CD4-positive, alpha-beta T cell (primary cell): ENCODE results near the gene L3MBTL1. TPM values are rescaled to one million over a fixed set of nuclear protein-coding genes. Genes with fewer than 3 reads are reported as not detected.

Experiments used
- ATAC-seq: fragments of 200-7000 bp; cut with Tn5 transposase; one replicate; pipeline ENCODE4 v1.10.0; 2022; ENCODE audit warnings: mild to moderate bottlenecking; ENCODE audit not compliant: poor library complexity
- CTCF ChIA-PET: fragments of 350-600 bp; sonication (Branson Sonifier 250); formaldehyde crosslinking; loops from one replicate; lab custom pipeline; 2021; ENCODE audit warnings: antibody characterized with exemption, inconsistent platforms; lab: Charles Lee
- POLR2A ChIA-PET: fragments of 350-600 bp; sonication (Branson Sonifier 250); formaldehyde crosslinking; loops from one replicate; lab custom pipeline; 2021; ENCODE audit warnings: antibody characterized with exemption, inconsistent platforms; lab: Charles Lee
- DNase-seq, 14 experiments: peaks; one replicate each; pipeline ENCODE4 v3.0.0-alpha.2; 2013 to 2020; ENCODE audit warnings: mixed read lengths in 2 of 14
- H3K27ac ChIP-seq, 2 donors: one replicate each; pipeline versions ENCODE4 v1.5.1 to v1.7.0; 2013; ENCODE audit warnings: low read length in 2 of 2, low read depth in 1 of 2, mild to moderate bottlenecking in 1 of 2
- H3K27me3 ChIP-seq, 2 experiments: 1 replicate in 1 of 2; 2 replicates in 1 of 2; pipeline versions ENCODE4 v1.6.1 to v1.7.0; 2013; ENCODE audit warnings: low read length in 2 of 2, control low read depth in 1 of 2, mild to moderate bottlenecking in 1 of 2, moderate library complexity in 1 of 2; ENCODE audit not compliant: insufficient read depth in 2 of 2, control insufficient read depth in 1 of 2
- H3K36me3 ChIP-seq: one replicate; pipeline ENCODE4 v1.6.1; 2013; ENCODE audit warnings: low read length, control low read depth; ENCODE audit not compliant: insufficient read depth
- H3K4me1 ChIP-seq: one replicate; pipeline ENCODE4 v1.6.1; 2013; ENCODE audit warnings: low read length, control low read depth; ENCODE audit not compliant: insufficient read depth
- H3K4me3 ChIP-seq: one replicate; pipeline ENCODE4 v1.5.1; 2013; ENCODE audit warnings: mild to moderate bottlenecking, low read length, moderate library complexity
- H3K9me3 ChIP-seq, 2 experiments: 1 replicate in 1 of 2; 2 replicates in 1 of 2; pipeline versions ENCODE4 v1.6.1 to v1.7.0; 2013; ENCODE audit warnings: low read length in 2 of 2, mild to moderate bottlenecking in 2 of 2, control low read depth in 1 of 2, moderate library complexity in 1 of 2; ENCODE audit not compliant: control insufficient read depth in 1 of 2, insufficient read depth in 1 of 2
- H3K27ac Mint-ChIP-seq: one replicate; pipeline ENCODE4 v1.8.0; 2020; ENCODE audit warnings: mixed read lengths
- H3K27me3 Mint-ChIP-seq: one replicate; pipeline ENCODE4 v1.8.0; 2021; ENCODE audit warnings: mixed read lengths
- H3K36me3 Mint-ChIP-seq: one replicate; pipeline ENCODE4 v1.8.0; 2021; ENCODE audit warnings: low read depth, mixed read lengths
- H3K4me1 Mint-ChIP-seq: one replicate; pipeline ENCODE4 v1.8.0; 2021; ENCODE audit warnings: low read depth, mixed read lengths
- H3K4me3 Mint-ChIP-seq: one replicate; pipeline ENCODE4 v1.8.0; 2020; ENCODE audit warnings: mild to moderate bottlenecking, mixed read lengths
- H3K9me3 Mint-ChIP-seq: one replicate; pipeline ENCODE4 v1.8.0; 2020; ENCODE audit warnings: mixed read lengths
- CTCF ChIP-seq: fragments of 200-600 bp; IDR thresholded peaks from one replicate; pipeline ENCODE4 v1.8.0; 2022; ENCODE audit warnings: antibody characterized with exemption, mild to moderate bottlenecking
- intact Hi-C, 2 experiments: fragments of 100-400 bp; cut with DNase I in 1 of 2; cut with micrococcal nuclease in 1 of 2; formaldehyde crosslinking; loops; one replicate each; pipeline versions ENCODE4 v1.15.1 to v1.9.0; 2023 to 2025; cut with DNase I, micrococcal nuclease
- total RNA-seq, 174 experiments: library from RNA in 2 of 174; stranded (reverse) in 2 of 174; gene quantifications; one replicate each; pipeline ENCODE4 v1.2.3 and lab custom pipeline; 2021 to 2026

The L3MBTL1 gene
- total RNA-seq, 2 experiments from 2014 or later: 10.2 to 10.5 TPM

- Mint-ChIP-seq H3K27me3 (no peaks in the 10 kb centered on the region), H3K27ac (no peak overlapping the region), H3K4me3 (no peak overlapping the region), H3K9me3 (peaks cover 3% of the 10 kb centered on the region), H3K4me1 (no peaks in the 10 kb centered on the region), H3K36me3 (peaks cover 17% of the 10 kb centered on the region)
- CTCF ChIA-PET: no interaction called here
- DNase-seq (no peak), ATAC-seq (no peak)
- TF ChIP-seq CTCF: no peak
- intact Hi-C loops: no loop called here
- Histone ChIP-seq H3K4me1 (no peaks in the 10 kb centered on the region), H3K9me3 (no peaks in the 10 kb centered on the region), H3K27ac (no peak overlapping the region), H3K4me3 (no peak overlapping the region), H3K36me3 (no peaks in the 10 kb centered on the region), H3K27me3 (no peaks in the 10 kb centered on the region)
- POLR2A ChIA-PET: interaction anchor here (0.6 kb wide), 1 partner anchor 218 kb away, joined by 3 read pairs; no protein-coding TSS in a partner anchor
Observed at GRCh38 chr20:43550456-43550855, 43.0 kb downstream of the L3MBTL1 start.

GRCh38 chr20:43554369-43554768 lies 46.9 kb downstream of the L3MBTL1 start:
- Histone ChIP-seq H3K4me1 (no peaks in the 10 kb centered on the region), H3K27ac (no peak overlapping the region), H3K36me3 (no peaks in the 10 kb centered on the region), H3K9me3 (no peaks in the 10 kb centered on the region), H3K27me3 (no peaks in the 10 kb centered on the region), H3K4me3 (no peak overlapping the region)
- no peaks in the 10 kb centered on the region for H3K36me3 Mint-ChIP-seq
- H3K9me3 Mint-ChIP-seq: no peaks in the 10 kb centered on the region
- no peaks in the 10 kb centered on the region for H3K4me1 Mint-ChIP-seq
- ATAC-seq: no peak
- no peak overlapping the region for H3K27ac Mint-ChIP-seq
- no peak overlapping the region for H3K4me3 Mint-ChIP-seq
- DNase-seq: no peak
- intact Hi-C loops: no loop called here
- POLR2A ChIA-PET: no interaction called here
- no peaks in the 10 kb centered on the region for H3K27me3 Mint-ChIP-seq
- TF ChIP-seq CTCF: no peak
- CTCF ChIA-PET: no interaction called here

- ATAC-seq (no peak), DNase-seq (no peak)
- H3K36me3 ChIP-seq: no peaks in the 10 kb centered on the region
- Mint-ChIP-seq H3K27me3 (no peaks in the 10 kb centered on the region), H3K9me3 (no peaks in the 10 kb centered on the region), H3K36me3 (no peaks in the 10 kb centered on the region), H3K4me3 (no peak within 1 kb of the TSS), H3K27ac (no peak within 1 kb of the TSS), H3K4me1 (no peaks in the 10 kb centered on the region)
- H3K4me3 ChIP-seq: no peak within 1 kb of the TSS
- no peaks in the 10 kb centered on the region for H3K9me3 ChIP-seq
- H3K27ac ChIP-seq: no peak within 1 kb of the TSS
- H3K4me1 ChIP-seq: no peaks in the 10 kb centered on the region
- no peaks in the 10 kb centered on the region for H3K27me3 ChIP-seq
- ChIA-PET POLR2A (no interaction called here), CTCF (no interaction called here)
- intact Hi-C loops: no loop called here
- TF ChIP-seq CTCF: no peak
Observed at GRCh38 chr20:43558412-43559146, 51.1 kb downstream of the L3MBTL1 start, which contains the start of gene SGK2. Gene SGK2 (plus strand): TSS chr20:43559027. CDS start chr20:43566496, 7,469 bp downstream.
